Liver (tissue), 3 donors: ENCODE data around the gene ABCA4.

Experiments
- EGR1 ChIP-seq, 2 donors: IDR thresholded peaks; 2 replicates each; pipeline ENCODE4 v1.6.1; 2016 to 2018; ENCODE audit warnings: antibody characterized with exemption in 2 of 2, low read depth in 2 of 2
- FOXA1 ChIP-seq: IDR thresholded peaks from 2 replicates; pipeline ENCODE4 v1.6.1; 2016; ENCODE audit warnings: antibody characterized with exemption
- JUND ChIP-seq, 2 donors: IDR thresholded peaks; 2 replicates each; pipeline ENCODE4 v1.6.1; 2016; ENCODE audit warnings: antibody characterized with exemption in 2 of 2
- RAD21 ChIP-seq, 2 donors: IDR thresholded peaks; 2 replicates each; pipeline ENCODE4 v1.6.1; 2016; ENCODE audit warnings: antibody characterized with exemption in 2 of 2, mild to moderate bottlenecking in 2 of 2
- SP1 ChIP-seq: IDR thresholded peaks from 2 replicates; pipeline ENCODE4 v1.6.1; 2018; ENCODE audit warnings: antibody characterized with exemption, mild to moderate bottlenecking
- TAF1 ChIP-seq: conservative IDR thresholded peaks from 2 replicates; pipeline ENCODE4 v1.6.1; 2016; ENCODE audit warnings: antibody characterized with exemption, mild to moderate bottlenecking
- YY1 ChIP-seq: IDR thresholded peaks from 2 replicates; pipeline ENCODE4 v1.6.1; 2016; ENCODE audit warnings: antibody characterized with exemption, mild to moderate bottlenecking
- TF ChIP-seq, protein P1 (sequence below): IDR thresholded peaks from 2 replicates; pipeline ENCODE4 v1.6.1; 2016; ENCODE audit warnings: antibody characterized with exemption
- TF ChIP-seq, protein P2 (sequence below): IDR thresholded peaks from 2 replicates; pipeline ENCODE4 v1.6.1; 2016; ENCODE audit warnings: antibody characterized with exemption, mild to moderate bottlenecking
- TF ChIP-seq, protein P3 (sequence below): fragments of 150-350 bp; IDR thresholded peaks from 2 replicates; pipeline ENCODE4 v1.5.1; 2017; ENCODE audit warnings: improper control_type of control experiment, low read depth, low read length; ENCODE audit not compliant: missing input control
- TF ChIP-seq, protein P4 (sequence below): IDR thresholded peaks from 2 replicates; pipeline ENCODE4 v1.6.1; 2016; ENCODE audit warnings: antibody characterized with exemption
- TF ChIP-seq, protein P5 (sequence below): IDR thresholded peaks from 2 replicates; pipeline ENCODE4 v1.6.1; 2016; ENCODE audit warnings: antibody characterized with exemption
- donor health status: healthy.
- donor health status: healthy.

DNA sequence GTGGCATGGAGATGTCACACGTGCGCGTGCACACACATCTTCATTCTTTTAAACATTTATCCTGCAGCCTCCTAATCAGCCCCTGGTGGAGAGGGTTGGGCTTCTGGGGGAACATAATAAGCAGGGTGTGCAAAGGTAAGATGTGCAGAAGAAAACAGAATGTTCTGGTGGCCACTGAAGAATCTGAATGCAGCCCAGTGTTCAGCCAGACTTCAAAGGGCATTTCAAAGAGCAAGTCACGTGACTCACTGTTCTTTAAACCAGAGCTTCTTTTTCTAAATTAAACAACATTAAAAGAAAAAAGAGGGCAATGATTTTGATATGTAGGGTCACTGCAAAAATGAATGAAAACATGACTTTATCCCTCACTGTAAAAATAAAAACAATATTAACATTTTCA lies 89.8 kb downstream of the ABCA4 start:
- TF ChIP-seq, protein P1, sequence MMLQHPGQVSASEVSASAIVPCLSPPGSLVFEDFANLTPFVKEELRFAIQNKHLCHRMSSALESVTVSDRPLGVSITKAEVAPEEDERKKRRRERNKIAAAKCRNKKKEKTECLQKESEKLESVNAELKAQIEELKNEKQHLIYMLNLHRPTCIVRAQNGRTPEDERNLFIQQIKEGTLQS = no peak
- TF ChIP-seq, protein P2, sequence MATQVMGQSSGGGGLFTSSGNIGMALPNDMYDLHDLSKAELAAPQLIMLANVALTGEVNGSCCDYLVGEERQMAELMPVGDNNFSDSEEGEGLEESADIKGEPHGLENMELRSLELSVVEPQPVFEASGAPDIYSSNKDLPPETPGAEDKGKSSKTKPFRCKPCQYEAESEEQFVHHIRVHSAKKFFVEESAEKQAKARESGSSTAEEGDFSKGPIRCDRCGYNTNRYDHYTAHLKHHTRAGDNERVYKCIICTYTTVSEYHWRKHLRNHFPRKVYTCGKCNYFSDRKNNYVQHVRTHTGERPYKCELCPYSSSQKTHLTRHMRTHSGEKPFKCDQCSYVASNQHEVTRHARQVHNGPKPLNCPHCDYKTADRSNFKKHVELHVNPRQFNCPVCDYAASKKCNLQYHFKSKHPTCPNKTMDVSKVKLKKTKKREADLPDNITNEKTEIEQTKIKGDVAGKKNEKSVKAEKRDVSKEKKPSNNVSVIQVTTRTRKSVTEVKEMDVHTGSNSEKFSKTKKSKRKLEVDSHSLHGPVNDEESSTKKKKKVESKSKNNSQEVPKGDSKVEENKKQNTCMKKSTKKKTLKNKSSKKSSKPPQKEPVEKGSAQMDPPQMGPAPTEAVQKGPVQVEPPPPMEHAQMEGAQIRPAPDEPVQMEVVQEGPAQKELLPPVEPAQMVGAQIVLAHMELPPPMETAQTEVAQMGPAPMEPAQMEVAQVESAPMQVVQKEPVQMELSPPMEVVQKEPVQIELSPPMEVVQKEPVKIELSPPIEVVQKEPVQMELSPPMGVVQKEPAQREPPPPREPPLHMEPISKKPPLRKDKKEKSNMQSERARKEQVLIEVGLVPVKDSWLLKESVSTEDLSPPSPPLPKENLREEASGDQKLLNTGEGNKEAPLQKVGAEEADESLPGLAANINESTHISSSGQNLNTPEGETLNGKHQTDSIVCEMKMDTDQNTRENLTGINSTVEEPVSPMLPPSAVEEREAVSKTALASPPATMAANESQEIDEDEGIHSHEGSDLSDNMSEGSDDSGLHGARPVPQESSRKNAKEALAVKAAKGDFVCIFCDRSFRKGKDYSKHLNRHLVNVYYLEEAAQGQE = no peak
- TF ChIP-seq, protein P3, sequence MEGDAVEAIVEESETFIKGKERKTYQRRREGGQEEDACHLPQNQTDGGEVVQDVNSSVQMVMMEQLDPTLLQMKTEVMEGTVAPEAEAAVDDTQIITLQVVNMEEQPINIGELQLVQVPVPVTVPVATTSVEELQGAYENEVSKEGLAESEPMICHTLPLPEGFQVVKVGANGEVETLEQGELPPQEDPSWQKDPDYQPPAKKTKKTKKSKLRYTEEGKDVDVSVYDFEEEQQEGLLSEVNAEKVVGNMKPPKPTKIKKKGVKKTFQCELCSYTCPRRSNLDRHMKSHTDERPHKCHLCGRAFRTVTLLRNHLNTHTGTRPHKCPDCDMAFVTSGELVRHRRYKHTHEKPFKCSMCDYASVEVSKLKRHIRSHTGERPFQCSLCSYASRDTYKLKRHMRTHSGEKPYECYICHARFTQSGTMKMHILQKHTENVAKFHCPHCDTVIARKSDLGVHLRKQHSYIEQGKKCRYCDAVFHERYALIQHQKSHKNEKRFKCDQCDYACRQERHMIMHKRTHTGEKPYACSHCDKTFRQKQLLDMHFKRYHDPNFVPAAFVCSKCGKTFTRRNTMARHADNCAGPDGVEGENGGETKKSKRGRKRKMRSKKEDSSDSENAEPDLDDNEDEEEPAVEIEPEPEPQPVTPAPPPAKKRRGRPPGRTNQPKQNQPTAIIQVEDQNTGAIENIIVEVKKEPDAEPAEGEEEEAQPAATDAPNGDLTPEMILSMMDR = no peak
- TF ChIP-seq, protein P4, sequence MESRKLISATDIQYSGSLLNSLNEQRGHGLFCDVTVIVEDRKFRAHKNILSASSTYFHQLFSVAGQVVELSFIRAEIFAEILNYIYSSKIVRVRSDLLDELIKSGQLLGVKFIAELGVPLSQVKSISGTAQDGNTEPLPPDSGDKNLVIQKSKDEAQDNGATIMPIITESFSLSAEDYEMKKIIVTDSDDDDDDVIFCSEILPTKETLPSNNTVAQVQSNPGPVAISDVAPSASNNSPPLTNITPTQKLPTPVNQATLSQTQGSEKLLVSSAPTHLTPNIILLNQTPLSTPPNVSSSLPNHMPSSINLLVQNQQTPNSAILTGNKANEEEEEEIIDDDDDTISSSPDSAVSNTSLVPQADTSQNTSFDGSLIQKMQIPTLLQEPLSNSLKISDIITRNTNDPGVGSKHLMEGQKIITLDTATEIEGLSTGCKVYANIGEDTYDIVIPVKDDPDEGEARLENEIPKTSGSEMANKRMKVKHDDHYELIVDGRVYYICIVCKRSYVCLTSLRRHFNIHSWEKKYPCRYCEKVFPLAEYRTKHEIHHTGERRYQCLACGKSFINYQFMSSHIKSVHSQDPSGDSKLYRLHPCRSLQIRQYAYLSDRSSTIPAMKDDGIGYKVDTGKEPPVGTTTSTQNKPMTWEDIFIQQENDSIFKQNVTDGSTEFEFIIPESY = no peak
- TF ChIP-seq TAF1 (no peak), RAD21 (IDR thresholded peaks at IDR 0.05) (no peak), YY1 (no peak), SP1 (no peak), FOXA1 (no peak), EGR1 (IDR thresholded peaks at IDR 0.05; ENCODE audit: low read depth in 2 of 2) (no peak), JUND (IDR thresholded peaks at IDR 0.05) (no peak)
- TF ChIP-seq, protein P5, sequence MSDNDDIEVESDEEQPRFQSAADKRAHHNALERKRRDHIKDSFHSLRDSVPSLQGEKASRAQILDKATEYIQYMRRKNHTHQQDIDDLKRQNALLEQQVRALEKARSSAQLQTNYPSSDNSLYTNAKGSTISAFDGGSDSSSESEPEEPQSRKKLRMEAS = no peak
